ENCODE results near the gene KDM5C.

- TF ChIP-seq POLR2AphosphoS5 (IDR thresholded peaks at IDR 0.05): no peak
- TF ChIP-seq CTCF (IDR thresholded peaks at IDR 0.05): no peak
Measured at GRCh38 chrX:53230116-53230515, 5.1 kb upstream of the KDM5C start.

All from breast epithelium (tissue), 3 donors.